ENCODE measurements around the gene KDM1A.
"Not testable (repeated sequence)": the region's sequence is repeated elsewhere in the genome, so short reads cannot be mapped to it uniquely, and the experiment has no call there.

KDM1A gene

DNA sequence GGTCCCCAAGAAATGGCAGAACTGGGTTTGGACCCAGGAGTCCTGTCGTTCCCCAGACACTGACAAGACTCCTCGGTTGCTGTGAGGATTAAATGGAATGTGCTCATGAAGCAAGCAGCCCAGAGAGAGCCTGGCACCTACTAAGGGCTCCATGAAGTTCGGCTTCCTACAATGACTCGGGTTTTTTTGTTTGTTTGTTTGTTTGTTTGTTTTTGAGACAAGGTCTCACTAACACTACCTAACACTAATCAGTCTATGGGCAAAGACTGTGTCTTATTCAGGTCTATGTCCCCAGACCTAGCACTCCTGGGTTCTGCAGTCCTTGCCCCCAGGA, 43.2 kb upstream of the KDM1A start:
- H3K4me3 ChIP-seq (ENCODE audit: low read depth, low read length): no peak overlapping the region
- TF ChIP-seq, protein P1, sequence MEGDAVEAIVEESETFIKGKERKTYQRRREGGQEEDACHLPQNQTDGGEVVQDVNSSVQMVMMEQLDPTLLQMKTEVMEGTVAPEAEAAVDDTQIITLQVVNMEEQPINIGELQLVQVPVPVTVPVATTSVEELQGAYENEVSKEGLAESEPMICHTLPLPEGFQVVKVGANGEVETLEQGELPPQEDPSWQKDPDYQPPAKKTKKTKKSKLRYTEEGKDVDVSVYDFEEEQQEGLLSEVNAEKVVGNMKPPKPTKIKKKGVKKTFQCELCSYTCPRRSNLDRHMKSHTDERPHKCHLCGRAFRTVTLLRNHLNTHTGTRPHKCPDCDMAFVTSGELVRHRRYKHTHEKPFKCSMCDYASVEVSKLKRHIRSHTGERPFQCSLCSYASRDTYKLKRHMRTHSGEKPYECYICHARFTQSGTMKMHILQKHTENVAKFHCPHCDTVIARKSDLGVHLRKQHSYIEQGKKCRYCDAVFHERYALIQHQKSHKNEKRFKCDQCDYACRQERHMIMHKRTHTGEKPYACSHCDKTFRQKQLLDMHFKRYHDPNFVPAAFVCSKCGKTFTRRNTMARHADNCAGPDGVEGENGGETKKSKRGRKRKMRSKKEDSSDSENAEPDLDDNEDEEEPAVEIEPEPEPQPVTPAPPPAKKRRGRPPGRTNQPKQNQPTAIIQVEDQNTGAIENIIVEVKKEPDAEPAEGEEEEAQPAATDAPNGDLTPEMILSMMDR (conservative IDR thresholded peaks at IDR 0.05; ENCODE audit: low read depth, low read length): no peak
- no peak for DNase-seq (ENCODE audit: low read depth)

DNA sequence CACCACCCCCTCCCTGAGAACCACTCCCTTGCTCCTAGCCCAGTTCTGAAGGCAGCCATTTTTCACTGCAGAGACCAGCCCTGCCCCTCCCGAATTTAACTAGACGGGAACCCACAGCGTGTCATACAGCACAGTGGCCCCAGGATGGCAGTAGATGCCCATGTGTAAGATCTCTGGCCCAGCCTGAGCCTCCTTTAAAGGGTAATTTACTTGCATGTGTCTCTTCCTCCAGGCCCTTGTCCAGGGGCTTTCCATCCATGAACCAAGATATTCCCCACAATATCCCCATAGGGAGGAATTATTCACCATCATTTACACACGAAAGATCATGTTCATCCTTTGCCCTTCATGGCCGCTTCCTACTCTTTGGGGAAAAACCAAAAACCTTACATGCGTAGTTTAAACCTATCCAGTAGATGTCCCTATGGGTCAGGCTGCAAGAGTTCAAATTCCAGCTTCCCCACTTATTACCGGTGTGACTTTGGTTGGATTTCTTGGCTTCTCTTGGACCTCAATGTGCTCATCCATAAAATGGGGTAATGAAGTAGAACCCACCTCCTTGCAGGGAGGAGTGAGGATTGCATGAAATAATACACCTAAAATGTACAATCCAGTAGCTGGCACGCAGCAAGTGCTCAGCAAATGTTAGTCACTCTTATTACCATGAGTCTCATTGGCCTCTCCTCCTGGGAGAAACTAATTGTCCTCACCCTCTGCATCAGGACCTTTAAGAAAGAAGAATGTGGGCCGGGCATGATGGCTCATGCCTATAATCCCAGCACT, 42.6 kb upstream of the KDM1A start:
- TF ChIP-seq, protein P1 (conservative IDR thresholded peaks at IDR 0.05; ENCODE audit: low read depth, low read length): peak; percentile 84
- no peak overlapping the region for H3K4me3 ChIP-seq (ENCODE audit: low read depth, low read length)
- DNase-seq (ENCODE audit: low read depth): peak; percentile 93

DNA sequence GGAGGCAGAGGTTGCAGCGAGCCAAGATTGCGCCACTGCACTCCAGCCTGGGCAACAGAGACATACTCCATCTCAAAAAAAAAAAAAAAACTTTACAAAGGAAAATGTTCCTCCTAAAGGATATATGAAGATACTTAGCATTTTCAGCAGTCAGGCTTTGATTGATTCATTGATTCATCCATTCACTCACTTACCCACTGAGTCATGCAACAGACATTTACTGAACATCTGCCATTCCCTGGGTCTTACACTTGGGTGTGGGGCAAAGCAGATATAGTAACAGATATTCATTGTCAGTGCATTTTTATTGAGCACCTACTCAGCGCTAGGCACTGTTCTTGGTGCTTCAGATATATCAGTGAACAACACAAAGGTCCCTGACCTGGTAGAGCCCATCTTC, 41.0 kb upstream of the KDM1A start:
- TF ChIP-seq, protein P1 (conservative IDR thresholded peaks at IDR 0.05; ENCODE audit: low read depth, low read length): no peak
- peak; percentile 38 for DNase-seq (ENCODE audit: low read depth)
- no peak overlapping the region for H3K4me3 ChIP-seq (ENCODE audit: low read depth, low read length)

DNA sequence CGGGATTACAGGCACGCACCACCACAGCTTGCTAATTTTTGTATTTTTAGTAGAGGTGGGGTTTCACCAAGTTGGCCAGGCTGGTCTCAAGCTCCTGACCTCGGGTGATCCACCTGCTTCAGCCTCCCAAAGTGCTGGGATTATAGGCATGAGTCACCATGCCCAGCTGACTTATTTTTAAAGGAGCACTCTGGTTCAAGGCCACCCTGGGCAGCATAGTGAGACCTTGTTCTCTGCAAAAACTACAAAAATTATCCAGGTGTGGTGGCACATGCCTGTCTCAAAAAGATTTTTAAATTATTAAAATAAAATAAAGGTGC, 38.8 kb upstream of the KDM1A start:
- H3K4me3 ChIP-seq (ENCODE audit: low read depth, low read length); DNase-seq (ENCODE audit: low read depth): not testable (repeated sequence)

DNA sequence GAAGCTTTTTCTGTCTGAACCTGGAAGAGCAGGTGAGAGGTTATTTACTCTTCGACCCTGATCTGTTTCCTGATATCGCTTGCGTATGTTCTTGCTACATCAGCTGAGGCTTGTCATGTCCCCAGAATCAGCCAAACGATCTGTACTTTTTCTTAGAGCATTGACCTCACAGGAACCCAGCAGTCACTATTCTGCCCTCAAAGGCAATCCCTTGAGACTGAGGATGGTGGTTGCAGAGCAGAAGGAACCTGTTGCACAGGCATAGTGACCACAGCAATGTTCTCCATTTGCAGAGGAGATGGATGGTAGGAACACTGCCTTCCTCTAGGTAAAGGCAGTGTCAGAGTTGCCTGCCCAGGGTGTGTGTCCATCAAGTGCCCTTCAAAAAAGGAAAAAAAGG, 35.3 kb upstream of the KDM1A start:
- no peak for DNase-seq (ENCODE audit: low read depth)
- no peak overlapping the region for H3K4me3 ChIP-seq (ENCODE audit: low read depth, low read length)
- TF ChIP-seq, protein P1 (conservative IDR thresholded peaks at IDR 0.05; ENCODE audit: low read depth, low read length): no peak

DNA sequence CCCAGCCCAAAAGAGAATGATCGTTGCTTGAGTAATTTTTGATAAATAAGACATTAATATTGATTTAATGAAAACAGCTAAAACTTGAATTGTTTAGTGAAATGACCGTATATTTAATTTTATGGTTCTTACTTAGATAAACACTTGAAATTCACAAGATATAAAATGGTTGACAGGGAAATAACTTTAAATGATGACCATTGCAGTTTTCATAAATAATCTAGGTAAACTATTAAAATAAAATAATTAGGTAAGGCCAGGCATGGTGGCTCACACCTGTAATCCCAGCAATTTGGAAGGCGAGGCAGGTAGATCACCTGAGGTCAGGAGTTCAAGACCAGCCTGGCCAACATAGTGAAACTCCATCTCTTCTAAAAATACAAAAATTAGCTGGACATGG, 26.9 kb upstream of the KDM1A start:
- not testable (repeated sequence) for H3K4me3 ChIP-seq (ENCODE audit: low read depth, low read length); DNase-seq (ENCODE audit: low read depth)

DNA sequence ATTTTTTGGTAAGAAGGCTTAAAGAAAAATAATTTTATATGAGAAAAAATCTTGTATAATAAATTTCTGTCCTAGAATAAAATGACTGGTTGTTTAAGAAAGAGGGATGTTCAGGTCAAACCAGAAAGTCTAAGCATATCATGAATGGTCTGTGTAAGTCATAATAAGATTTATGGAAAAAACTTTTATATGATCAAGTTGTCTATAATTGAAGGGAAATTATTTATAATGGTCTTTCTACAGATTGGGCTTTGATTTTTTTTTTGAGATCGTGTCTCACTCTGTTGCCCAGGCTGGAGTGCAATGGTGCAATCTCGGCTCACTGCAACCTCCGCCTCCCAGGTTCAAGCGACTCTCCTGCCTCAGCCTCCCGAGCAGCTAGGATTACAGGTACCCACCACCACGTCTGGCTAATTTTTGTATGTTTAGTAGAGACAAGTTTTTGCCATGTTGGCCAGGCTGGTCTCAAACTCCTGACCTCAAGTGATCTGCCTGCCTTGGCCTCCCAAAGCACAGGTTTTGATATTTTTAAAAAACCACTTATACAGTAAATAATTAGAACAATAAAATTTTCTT, 26.0 kb upstream of the KDM1A start:
- not testable (repeated sequence) for H3K4me3 ChIP-seq (ENCODE audit: low read depth, low read length); DNase-seq (ENCODE audit: low read depth)

DNA sequence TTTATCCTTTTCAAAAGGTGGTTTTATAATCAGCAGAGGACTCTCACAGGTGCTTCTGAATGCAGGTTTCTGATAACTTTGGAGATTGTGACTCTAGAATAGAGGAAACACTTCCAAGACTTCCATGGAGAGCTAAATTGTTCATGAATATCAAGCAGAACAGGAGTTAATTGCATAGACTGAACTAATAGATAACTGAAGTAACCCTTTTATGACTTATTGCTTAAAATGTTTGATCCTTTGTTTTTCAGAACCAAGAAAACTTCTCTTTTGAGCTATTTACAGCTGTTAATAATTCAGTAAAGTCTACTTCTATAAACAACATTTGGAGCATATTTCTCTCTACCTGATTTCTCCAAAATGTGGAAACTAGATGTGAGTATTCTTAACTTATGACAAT, 23.5 kb upstream of the KDM1A start:
- DNase-seq (ENCODE audit: low read depth): no peak
- TF ChIP-seq, protein P1 (conservative IDR thresholded peaks at IDR 0.05; ENCODE audit: low read depth, low read length): no peak
- no peak overlapping the region for H3K4me3 ChIP-seq (ENCODE audit: low read depth, low read length)

DNA sequence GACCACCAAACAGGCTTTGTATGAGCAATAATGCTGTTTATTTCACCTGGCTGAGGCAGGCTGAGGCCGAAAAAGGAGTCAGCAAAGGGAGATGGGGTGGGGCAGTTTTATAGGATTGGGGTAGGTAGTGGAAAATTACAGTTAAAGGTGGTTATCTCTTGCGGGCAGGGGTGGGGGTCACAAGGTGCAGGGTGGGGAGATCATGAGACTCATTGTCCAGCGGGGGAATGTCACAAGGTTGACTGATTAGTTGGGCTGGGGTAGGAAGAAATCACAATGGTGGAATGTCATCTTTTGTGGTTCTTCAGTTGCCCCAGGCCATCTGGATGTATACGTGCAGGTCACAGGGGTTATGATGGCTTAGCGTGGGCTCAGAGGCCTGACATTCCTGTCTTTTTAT, 21.7 kb upstream of the KDM1A start:
- DNase-seq (ENCODE audit: low read depth); H3K4me3 ChIP-seq (ENCODE audit: low read depth, low read length): not testable (repeated sequence)

DNA sequence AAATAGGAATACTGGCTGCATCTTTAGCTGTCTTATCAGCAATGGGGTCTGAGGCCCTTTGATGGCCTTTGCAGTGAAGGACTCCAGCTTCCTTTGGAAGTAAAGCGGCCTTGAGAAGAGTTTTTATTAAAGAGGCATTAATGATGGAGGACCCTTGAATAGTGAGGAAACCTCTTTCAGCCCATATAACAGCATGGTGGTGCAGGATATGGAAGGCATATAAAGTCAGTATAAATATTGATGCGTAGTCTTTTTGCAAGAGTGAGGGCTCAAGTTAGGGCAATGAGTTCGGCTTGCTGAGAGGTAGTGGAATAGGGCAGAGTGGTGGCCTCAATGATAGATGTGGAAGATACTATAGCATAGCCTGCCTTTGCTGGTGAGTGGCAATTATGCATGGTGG, 19.1 kb upstream of the KDM1A start:
- not testable (repeated sequence) for DNase-seq (ENCODE audit: low read depth); H3K4me3 ChIP-seq (ENCODE audit: low read depth, low read length)

DNA sequence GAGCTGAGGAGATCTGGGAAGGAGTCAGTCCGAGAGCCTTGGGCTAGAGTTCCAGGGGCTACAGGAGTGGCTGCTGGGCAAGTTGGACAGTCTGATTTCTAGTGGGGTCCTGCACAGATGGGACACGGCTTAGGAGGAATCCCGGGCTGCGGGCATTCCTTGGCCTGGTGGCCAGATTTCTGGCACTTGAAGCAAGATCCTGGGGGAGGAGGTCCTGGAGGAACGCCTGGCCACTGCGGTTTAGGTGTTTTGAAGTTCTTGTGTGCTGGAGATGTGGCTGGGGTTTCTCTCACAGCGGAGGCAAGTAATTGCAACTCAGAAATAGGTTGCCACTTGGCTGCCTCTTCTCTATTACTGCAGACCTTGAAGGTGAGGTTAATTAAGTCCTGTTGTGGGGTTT, 17.1 kb upstream of the KDM1A start:
- DNase-seq (ENCODE audit: low read depth); H3K4me3 ChIP-seq (ENCODE audit: low read depth, low read length): not testable (repeated sequence)

Measured in choroid plexus epithelial cell (primary cell).